HG02798 (cell line): ENCODE measurements around the gene KAT2B.

Experiments
- ATAC-seq: cut with Tn5 transposase; IDR thresholded peaks from one replicate; pipeline ENCODE4 v1.9.1; 2021; ENCODE audit warnings: mild to moderate bottlenecking; ENCODE audit not compliant: unreplicated experiment, poor library complexity

KAT2B gene

GRCh38 chr3:20136231-20136630 is 96.0 kb downstream of the KAT2B start:
- ATAC-seq, result no peak

GRCh38 chr3:20137647-20138046 is 97.4 kb downstream of the KAT2B start:
- ATAC-seq, result no peak

DNA sequence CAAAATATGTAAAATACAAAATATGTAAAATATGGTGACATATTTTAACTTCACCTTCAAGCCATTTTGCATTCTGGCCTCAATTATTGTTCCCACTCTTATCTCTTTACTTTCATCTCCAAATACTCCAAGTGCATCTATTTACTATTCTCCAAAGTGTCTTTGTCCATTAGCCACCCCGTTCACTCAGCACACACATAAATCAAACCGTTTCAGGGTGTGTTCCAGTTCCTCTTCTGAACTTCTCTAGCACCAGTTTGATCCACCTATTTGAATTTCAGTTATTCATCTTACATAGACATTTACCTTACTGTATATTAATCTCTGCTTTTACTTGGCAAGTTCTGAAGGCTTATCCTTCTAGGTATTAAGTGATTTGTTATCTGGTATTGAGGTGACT is 100.6 kb downstream of the KAT2B start:
- ATAC-seq, result no peak

DNA sequence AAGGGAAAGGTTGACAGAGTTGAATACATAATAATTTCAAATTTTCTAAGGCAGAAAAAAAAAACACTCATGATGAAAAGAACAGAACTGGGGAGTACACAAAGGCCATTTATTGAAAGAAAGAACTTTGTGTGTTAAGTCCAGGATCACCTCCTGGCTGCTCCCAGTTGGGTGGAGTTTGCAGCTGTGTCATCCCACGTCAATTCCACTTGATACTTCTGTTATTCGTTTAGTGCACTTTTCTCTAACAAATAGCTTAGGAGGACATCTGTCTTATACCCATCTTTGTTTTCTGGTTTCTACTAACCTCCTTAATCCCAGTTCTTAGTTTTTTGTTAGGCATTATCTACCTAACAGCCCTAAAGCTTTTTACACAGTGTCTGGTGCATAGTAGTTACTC is 101.1 kb downstream of the KAT2B start:
- no peak for ATAC-seq

DNA sequence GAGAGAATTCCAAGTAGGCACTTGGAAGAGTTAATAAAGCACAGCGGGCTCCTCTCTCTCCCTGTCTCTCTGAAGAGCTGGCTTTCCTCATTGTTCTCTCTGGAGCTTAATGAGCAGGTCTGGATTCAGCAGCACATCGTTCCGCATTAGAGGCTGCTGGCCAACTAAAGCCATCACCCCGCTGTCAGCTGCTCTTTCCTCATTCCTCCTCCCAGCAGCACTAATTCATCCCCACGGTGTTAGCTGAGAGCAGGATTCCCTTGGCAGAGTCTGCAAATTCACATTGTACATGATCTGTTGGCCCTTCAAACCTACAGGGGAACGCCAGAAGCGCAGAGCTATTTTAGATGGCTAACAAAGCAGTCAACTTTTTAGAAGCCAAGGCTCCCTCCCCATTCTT is 101.6 kb downstream of the KAT2B start:
- ATAC-seq, result no peak

DNA sequence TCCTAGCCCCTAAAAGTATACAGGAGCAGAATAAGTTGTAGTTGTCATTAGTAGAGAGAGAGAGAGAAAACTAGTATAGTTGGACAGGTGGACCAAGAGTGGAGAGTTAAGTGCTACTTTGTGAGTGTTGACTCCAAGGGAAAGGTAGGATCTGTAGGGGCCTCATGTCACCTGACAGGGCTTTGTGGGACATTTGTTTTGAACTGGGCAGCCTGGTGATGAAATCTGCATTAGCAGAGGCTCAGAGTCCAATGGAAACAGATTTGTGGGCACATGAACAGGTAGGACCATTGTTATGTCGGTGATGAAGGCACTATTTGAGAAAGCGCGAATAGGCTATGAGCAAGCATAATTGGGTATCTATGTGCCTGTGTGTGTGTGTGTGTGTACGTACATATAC is 102.3 kb downstream of the KAT2B start:
- ATAC-seq, result no peak

DNA sequence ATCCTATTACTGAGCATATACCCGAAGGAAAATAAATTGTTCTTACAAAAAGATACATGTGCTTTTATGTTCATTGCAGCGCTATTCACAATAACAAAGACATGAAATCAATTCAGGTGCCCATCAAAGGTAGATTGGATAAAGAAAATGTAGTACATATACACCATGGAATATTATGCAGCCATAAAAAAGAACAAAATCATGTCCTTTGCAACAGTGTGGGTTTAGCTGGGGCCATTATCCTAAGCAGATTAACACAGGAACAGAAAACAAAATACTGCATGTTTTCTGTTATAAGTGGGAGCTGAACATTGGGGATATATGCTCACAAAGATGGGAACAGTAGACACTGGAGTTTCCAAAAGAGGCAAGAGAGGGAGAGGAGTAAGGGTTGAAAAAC is 103.3 kb downstream of the KAT2B start:
- ATAC-seq, result no peak

DNA sequence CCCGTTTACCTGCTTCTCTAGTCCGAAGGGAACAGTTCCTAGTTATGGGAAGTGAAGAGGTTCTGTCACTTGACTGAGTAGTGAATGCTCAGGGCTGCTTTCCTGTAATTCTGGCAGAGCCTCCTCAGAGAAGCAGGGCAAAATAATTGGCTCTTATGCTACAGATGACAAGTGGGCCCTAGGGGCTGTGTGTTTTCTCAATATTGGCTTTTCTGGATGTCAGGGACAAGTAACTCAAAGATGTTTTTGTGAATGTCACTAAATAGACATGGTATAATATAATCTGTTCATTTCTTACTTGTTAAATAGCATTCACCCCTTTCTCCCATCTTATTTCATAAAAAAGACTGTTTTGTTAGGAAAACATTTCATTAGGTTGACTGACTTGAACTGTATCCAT is 105.6 kb downstream of the KAT2B start:
- ATAC-seq, result no peak

GRCh38 chr3:20146301-20146700 is 106.1 kb downstream of the KAT2B start:
- ATAC-seq, result no peak

GRCh38 chr3:20147361-20147760 is 107.1 kb downstream of the KAT2B start:
- no peak for ATAC-seq

DNA sequence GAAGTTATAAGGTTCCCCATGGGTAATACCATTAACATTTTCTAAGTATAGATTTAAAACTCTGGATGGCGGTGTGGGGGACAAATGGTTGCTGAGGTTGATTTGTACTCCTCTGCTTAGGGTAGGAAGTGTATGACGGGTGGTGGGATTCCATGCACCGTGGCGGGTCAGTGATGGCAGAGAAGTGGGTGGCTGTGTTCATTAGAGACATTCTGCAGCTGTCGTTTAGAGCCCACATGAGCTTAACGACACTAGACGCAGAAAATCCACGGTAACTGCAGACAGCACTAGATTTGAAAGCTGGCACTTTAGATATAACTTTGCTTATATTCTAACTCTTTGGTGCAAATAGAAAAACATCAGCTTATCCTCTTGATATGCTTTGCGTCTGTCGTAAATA is 108.2 kb downstream of the KAT2B start:
- no peak for ATAC-seq

- no peak for ATAC-seq
Observed at GRCh38 chr3:20154078-20154477, 113.8 kb downstream of the KAT2B start.

DNA sequence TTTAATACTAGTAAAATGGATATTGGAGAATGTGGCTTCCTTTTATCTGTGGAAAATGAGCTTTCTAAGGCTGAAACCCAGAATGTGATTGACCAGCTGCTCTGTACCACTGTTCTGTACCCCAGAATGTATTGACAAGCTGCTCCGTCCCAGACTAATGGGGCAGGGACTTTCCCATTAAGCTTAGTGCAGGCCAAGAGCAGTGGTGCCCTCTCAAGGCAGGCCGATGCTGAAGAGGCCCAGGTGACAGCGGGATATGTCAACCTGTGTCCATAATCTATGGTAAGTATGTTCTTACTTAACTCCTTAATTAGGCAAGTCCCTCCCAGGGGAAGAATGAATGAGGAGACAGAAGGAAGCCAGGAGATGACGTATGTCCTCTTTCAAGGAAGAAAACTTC is 114.7 kb downstream of the KAT2B start:
- no peak for ATAC-seq

- no peak for ATAC-seq
Observed at GRCh38 chr3:20160230-20160629, 120.0 kb downstream of the KAT2B start.

DNA sequence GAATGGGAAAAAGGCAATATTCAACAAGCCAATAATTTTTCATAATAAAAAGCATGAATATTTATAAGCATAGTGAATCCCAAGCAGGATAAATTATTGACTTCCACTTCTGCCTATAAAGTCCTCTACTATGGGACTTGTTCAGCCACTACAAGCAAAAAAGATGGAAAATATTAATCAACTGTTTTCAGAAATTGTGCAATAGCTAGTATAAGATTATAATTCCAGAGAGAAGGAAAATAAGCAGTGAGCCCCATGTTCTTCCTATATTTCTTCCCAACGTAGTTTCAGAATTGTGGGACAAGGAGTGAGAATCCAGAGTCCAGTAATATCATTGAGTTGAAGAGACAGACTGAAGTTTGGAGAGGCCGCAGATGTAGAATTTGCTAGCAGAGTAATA is 121.5 kb downstream of the KAT2B start:
- no peak for ATAC-seq

GRCh38 chr3:20173844-20174410 is 133.7 kb downstream of the KAT2B start:
- no peak for ATAC-seq

DNA sequence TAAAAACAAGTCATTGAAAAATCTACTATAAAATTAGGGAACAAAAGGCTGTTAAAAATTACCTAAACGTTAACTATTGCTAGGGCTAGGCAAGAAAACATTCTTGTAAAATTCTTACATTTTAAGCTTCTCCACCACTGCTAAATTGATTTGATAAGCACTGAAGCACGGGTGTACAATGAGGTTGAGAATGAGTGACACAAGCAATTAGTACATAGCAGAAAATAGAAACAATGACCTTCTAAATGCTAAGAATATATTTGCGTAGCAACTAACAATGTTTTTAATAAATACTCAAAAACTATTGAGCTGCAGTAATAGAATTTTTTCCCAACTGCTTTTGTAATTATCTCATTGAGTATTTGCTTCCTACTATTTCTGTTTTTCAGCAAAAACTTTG is 141.0 kb downstream of the KAT2B start:
- no peak for ATAC-seq

DNA sequence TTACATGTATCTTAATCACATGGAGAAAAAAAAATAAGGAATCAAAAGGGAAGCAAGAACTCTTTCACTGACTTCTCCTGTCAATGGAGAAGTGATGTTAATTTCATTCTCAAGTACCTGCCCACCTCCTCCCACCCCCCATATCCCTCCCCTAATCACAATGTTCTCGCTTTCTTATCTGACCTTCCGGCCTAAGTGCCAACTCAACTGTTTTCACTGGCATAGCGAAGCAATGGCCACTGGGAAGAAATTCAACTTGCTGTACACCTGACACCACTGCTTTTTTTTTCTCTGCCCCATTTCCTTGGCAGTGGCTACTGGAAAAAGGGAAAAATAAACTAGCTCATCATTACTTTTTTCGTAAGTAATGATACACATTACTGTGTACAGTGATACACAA is 142.0 kb downstream of the KAT2B start:
- no peak for ATAC-seq

DNA sequence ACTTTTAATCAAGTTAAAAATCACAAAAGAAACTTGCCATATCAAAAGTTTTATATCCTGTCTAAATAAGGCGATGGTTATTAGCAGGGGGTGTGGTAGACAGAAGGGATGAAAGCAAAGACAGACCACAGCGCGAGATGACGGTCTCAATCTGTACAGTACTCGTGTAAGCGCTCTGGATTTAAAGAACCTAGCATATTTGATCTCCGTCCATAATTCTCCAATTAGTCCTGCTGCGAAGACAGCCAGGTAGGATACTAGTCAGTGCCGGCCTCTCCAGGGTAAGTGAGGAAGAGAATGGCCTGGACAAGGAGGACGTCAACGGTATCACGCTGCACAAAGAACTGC is 145.1 kb downstream of the KAT2B start:
- ATAC-seq, result no peak

GRCh38 chr3:20185679-20186599 is 145.7 kb downstream of the KAT2B start, which contains the start of gene SGO1:
Gene SGO1, minus strand, starts transcription at chr3:20186206. Its CDS starts 2,179 bp downstream, at chr3:20184027.
- ATAC-seq, result peak; percentile 97

DNA sequence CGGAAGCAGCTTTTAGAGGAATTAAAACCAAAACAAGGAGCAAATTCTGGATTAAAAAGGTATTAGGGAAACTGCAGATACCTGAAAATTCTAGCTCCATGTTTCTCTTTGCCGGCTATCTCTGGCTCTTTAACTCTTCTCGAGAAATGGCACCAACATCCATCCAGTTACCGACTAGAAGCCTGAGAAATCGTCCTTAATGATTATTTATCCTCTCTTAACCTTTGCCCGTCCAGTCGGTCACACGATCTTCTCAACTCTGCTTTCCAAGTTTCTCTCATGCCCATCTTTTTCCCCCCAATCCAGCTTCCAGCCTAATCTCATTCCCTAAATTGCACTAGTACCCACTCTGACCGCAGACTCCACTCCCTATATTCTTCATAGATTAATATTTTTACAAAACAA is 146.4 kb downstream of the KAT2B start:
- ATAC-seq, result peak; percentile 3

- no peak for ATAC-seq
Observed at GRCh38 chr3:20190991-20191390, 150.7 kb downstream of the KAT2B start.
